Prostate gland (tissue), 2 donors: ENCODE results near the gene GFRA1.

Experiments
- CTCF ChIP-seq, 4 experiments: fragments of 200-600 bp in 2 of 4; fragments of 450-650 bp in 2 of 4; sonication (generic) in 2 of 4; IDR thresholded peaks; 1 replicate in 3 of 4; 2 replicates in 1 of 4; pipeline ENCODE4 v1.5.1; 2016 to 2019; ENCODE audit warnings: antibody characterized with exemption in 4 of 4, mild to moderate bottlenecking in 2 of 4, moderate library complexity in 2 of 4
- POLR2A ChIP-seq: fragments of 450-650 bp; IDR thresholded peaks from one replicate; pipeline ENCODE4 v1.6.1; 2016; ENCODE audit warnings: antibody characterized with exemption, mild to moderate bottlenecking

DNA sequence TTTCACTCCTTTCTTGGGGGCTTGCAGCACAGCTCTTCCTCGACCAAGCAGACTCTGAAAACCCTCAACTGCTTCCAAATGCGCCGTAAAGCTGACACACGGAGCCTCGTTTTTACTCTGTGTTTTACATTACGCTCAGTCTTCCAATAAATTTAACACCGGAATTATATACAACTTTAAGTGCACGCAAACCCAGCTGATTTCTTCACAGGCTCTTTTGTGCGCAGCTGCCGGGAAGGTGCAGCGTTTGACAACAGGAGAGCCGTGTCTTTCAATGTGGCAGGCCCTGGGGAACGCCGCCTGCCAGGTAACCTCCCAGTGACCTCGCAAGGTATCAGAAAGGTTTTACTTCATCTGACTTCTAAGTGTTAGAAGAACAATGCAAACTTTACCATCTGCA lies 35.0 kb downstream of the GFRA1 start:
- no peak for TF ChIP-seq CTCF (IDR thresholded peaks at IDR 0.05)
- TF ChIP-seq POLR2A = no peak
